Posterior vena cava (tissue), 2 donors: ENCODE data around the gene NOX3. TPM values are rescaled to one million over a fixed set of nuclear protein-coding genes. Genes with fewer than 3 reads are reported as not detected.
A peak's percentile ranks its signal among the peaks of the same experiment; 100 is the strongest.
"Not testable (repeated sequence)": the region's sequence is repeated elsewhere in the genome, so short reads cannot be mapped to it uniquely, and the experiment has no call there.

ENCODE experiments used
- DNase-seq: peaks from one replicate; pipeline ENCODE4 v3.0.0-alpha.2; 2020; ENCODE audit warnings: low spot score
- intact Hi-C, 2 donors: fragments of 100-400 bp; cut with DNase I; formaldehyde crosslinking; loops; one replicate each; pipeline versions ENCODE4 v1.14.1 to v1.14.2; 2022 to 2023
- total RNA-seq, 2 donors: library from RNA; stranded (reverse); fragmentation: NEBNext Ultra II Directional; extraction: Animal tissue kit (Norgen Biotek cat#: 25700); gene quantifications; one replicate each; pipeline ENCODE4 v1.2.1, GENCODE V29; 2021
- donor health status: DM: yes; HTN: yes; CAD: no.
- donor health status: DM: yes; HTN: yes; CAD: no.

NOX3 gene
- total RNA-seq, 2 donors from 2014 or later = not detected

- DNase-seq = no peak
- intact Hi-C loops = no loop called here
Measured at GRCh38 chr6:155381673-155382337, 73.8 kb downstream of the NOX3 start.

DNA sequence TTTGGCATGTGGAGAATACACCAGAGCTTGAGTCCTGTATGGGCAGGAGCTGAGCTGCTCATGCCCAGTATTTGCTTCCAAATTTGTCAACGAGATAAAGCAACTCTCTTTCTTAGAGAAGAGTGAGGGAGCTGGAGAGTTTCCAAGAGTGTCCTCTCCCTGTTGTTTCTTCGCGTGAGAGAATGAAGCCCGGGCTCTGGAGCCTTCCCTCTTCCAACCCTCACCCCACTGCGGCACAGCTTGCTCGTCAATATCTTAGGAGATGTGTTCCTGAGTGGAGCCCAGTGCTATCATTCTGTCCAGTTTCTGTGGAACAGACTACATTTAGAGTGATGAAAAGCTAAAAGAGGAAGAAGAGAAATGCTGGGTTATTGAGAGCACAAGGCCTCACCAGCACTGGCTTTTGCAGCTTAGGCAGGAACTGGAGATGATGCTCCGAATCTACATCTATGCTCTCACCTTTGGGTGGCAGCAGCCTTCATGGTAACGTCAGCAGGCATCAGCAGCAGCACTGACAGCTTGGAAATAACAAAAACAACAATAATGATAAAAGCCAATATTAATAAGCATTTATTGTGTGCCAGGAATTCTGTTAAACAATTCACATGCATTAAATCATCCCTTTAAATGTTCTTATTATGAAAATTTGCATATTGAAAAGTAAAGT is 74.8 kb downstream of the NOX3 start:
- DNase-seq = no peak

GRCh38 chr6:155378724-155379123 is 76.9 kb downstream of the NOX3 start:
- DNase-seq = no peak
- intact Hi-C loops = no loop called here

More for the DNA sequence above, 74.8 kb downstream of the NOX3 start:
- intact Hi-C loops = no loop called here

GRCh38 chr6:155378276-155378675 is 77.4 kb downstream of the NOX3 start:
- DNase-seq = no peak
- intact Hi-C loops = no loop called here

- intact Hi-C loops = no loop called here
Measured at GRCh38 chr6:155377061-155377460, 78.6 kb downstream of the NOX3 start.

GRCh38 chr6:155375801-155376200 is 79.8 kb downstream of the NOX3 start:
- intact Hi-C loops = no loop called here
- no peak for DNase-seq

More at GRCh38 chr6:155377061-155377460, 78.6 kb downstream of the NOX3 start:
- no peak for DNase-seq

DNA sequence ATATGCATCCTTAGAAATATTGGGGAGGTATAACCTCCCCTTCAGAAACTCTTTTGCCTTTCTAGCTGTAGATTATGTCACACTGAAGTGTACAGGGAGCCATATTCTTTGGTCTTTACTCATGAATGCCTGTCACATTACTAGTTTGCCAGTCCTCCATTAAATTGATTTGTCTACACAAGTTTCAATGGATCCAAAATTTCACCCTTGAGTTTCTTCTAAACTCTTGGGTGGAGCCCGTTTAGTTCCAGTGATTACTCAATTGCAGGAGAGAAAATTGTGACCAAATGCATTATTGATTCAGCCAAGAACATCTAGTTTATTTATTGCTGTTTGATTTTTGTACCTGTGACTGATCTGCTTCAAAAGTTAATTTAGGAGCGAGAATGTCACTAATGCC is 81.0 kb downstream of the NOX3 start:
- no peak for DNase-seq
- intact Hi-C loops = no loop called here

- no peak for DNase-seq
- intact Hi-C loops = no loop called here
Measured at GRCh38 chr6:155373276-155373675, 82.4 kb downstream of the NOX3 start.

GRCh38 chr6:155372256-155372655 is 83.4 kb downstream of the NOX3 start:
- no peak for DNase-seq
- intact Hi-C loops = no loop called here

DNA sequence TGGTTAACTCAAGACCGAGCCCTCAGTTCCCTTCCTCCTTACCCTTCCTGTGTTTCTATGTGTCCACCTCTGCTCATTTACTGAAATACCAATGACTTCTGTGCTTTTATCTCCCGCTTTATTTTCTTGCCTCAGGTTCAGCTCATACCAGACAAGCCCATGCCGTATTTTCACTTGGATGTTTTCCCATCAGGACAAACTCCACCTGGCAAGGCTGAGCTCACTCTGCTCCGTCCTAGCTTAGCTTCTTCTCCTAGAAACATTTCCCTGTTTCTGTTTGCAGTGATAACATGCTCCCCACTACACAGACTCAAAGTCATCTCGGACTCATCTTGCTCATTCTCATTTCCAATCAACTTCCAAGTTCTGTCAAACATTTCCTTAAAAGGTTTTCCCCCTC is 84.4 kb downstream of the NOX3 start:
- DNase-seq = no peak
- intact Hi-C loops = no loop called here

- DNase-seq = no peak
- intact Hi-C loops = no loop called here
Measured at GRCh38 chr6:155366325-155366724, 89.3 kb downstream of the NOX3 start.

DNA sequence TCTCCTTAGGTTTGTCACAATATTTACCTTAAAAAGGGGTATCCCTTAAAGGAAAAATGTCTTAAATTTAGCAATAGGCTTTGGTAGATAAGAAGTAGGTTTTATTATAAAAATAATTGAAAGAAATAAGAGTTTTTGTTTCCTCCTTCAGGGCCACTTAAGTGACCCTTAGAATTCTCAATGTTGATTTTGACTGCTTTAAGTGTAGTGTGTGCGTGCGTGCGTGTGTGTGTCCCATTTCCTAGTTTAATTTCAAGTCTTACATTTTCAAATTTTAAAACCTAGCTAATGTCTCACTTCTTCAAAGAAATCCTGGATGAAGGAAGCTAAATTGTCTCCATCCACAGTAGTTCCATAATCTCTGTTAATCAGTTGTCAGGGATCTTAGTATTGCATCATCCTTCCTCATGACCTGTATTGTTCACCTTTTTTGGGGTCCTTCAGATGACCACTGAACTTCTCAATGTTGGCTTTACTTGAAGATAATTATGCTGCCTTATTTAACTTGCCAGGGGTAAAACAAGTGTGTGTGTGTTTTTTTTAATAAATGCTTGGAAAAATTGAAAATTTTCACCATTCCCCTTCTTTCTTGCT is 90.7 kb downstream of the NOX3 start:
- intact Hi-C loops = no loop called here
- DNase-seq = no peak

GRCh38 chr6:155364021-155364420 is 91.6 kb downstream of the NOX3 start:
- intact Hi-C loops, DNase-seq: not testable (repeated sequence)

- peak; percentile 78 for DNase-seq
- intact Hi-C loops = not testable (repeated sequence)
Measured at GRCh38 chr6:155362968-155363632, 92.5 kb downstream of the NOX3 start.

GRCh38 chr6:155354167-155354566 is 101.5 kb downstream of the NOX3 start:
- DNase-seq = no peak
- intact Hi-C loops = no loop called here

DNA sequence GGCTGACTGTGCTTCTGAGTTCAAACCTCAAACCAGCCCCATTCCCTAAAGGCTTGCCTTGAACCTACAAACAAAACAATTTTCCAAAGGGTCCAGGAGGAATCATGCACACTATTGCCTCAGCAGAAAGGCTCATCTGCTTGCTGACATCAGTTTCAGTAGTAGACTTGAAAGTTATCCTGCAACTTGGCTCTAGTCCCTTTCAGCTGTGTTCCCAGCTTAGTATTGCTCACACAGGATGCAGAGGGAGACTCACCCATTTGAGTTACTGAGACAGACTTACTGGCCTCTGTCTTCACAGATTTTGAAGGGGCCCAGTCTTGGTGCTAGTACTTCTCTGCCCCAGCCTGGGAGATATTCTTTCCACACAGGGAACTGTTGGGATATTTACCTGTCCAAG is 102.8 kb downstream of the NOX3 start:
- intact Hi-C loops = no loop called here
- DNase-seq = no peak

DNA sequence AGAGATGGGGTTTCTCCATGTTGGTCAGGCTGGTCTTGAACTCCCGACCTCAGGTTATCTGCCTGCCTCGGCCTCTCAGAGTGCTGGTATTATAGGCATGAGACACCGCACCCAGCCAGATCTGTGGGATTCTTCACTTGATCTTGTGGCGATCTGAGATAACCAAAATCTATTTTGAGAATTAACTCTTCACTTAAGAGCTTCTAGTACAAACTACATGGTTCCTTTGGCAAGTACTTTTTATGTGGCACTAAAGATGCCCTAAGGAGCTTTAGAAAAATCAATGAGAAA is 103.6 kb downstream of the NOX3 start:
- no peak for DNase-seq
- intact Hi-C loops = no loop called here

- intact Hi-C loops = no loop called here
- DNase-seq = no peak
Measured at GRCh38 chr6:155351273-155352129, 104.1 kb downstream of the NOX3 start.

DNA sequence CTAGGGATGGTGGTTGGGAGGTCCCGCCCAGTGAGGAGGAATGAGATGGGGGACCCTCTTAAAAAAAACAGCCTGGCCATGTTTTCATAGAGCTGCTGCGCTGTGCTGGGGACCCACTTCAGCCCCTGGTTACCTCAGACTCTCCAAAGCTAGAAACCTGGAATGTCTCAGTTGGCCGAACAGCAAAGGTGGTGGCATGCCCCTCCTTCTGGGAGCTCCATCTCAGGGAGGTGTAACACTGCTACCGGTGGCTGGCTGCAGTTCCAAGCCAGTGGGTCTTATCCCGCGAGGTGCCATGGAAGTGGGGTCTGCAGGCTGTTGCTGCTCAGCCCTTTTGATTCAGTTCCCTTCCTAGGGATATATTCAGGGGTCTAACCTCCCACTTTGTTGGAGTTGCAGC is 105.7 kb downstream of the NOX3 start:
- DNase-seq = no peak
- intact Hi-C loops = no loop called here

DNA sequence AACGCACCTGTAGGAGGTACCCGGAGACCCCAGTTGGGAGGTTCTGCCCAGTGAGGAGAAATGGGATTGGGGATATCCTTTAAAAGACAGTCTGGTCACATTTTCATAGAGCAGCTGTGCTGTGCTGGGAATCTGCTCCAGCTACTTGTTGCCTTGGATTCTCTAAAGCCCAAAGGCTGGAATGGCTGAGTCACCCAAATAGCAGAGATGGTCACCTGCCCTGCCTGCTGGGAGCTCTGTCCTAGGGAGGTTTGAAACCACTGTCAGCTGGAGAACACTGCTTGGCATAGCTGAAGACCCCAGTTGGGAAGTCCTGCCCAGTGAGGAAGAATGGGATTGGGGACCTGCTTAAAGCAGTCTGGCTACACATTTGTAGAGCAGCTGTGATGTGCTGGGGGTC is 106.5 kb downstream of the NOX3 start:
- no peak for DNase-seq
- intact Hi-C loops = no loop called here
